Measurements from ENCODE around the gene CTU2.

Gene CTU2

GRCh38 chr16:88743693-88744576, 37.6 kb downstream of the CTU2 start:
- peaks cover 29% of the 10 kb centered on the region for H3K36me3 ChIP-seq (ENCODE audit: control insufficient read depth, insufficient read depth, low read length)
- peaks cover 37% of the 10 kb centered on the region for H3K4me1 ChIP-seq (ENCODE audit: control insufficient read depth, insufficient read depth, low read length, poor library complexity, severe bottlenecking)
- H3K4me3 ChIP-seq (ENCODE audit: insufficient read depth, low read depth, low read length, poor library complexity, severe bottlenecking): no peak overlapping the region
- H3K27ac ChIP-seq (ENCODE audit: insufficient read depth, low read length, poor library complexity, severe bottlenecking): no peak overlapping the region
- no peaks in the 10 kb centered on the region for H3K27me3 ChIP-seq (replicated peaks; ENCODE audit: control insufficient read depth, insufficient read depth, low read length, poor library complexity, severe bottlenecking)
- no peaks in the 10 kb centered on the region for H3K9me3 ChIP-seq (ENCODE audit: control insufficient read depth, low read length)
- DNase-seq: peak; percentile 50 to 66 (median 57)

GRCh38 chr16:88744577-88745521, 38.5 kb downstream of the CTU2 start:
- Histone ChIP-seq H3K4me3 (ENCODE audit: insufficient read depth, low read depth, low read length, poor library complexity, severe bottlenecking) (no peak overlapping the region), H3K27me3 (replicated peaks; ENCODE audit: control insufficient read depth, insufficient read depth, low read length, poor library complexity, severe bottlenecking) (no peaks in the 10 kb centered on the region), H3K4me1 (ENCODE audit: control insufficient read depth, insufficient read depth, low read length, poor library complexity, severe bottlenecking) (peaks cover 37% of the 10 kb centered on the region), H3K27ac (ENCODE audit: insufficient read depth, low read length, poor library complexity, severe bottlenecking) (peak overlapping the region; percentile 63), H3K9me3 (ENCODE audit: control insufficient read depth, low read length) (no peaks in the 10 kb centered on the region), H3K36me3 (ENCODE audit: control insufficient read depth, insufficient read depth, low read length) (peaks cover 29% of the 10 kb centered on the region)
- no peak for DNase-seq

GRCh38 chr16:88746506-88746905, 40.2 kb downstream of the CTU2 start:
- peak overlapping the region; percentile 63 for H3K27ac ChIP-seq (ENCODE audit: insufficient read depth, low read length, poor library complexity, severe bottlenecking)
- DNase-seq: no peak
- H3K9me3 ChIP-seq (ENCODE audit: control insufficient read depth, low read length): no peaks in the 10 kb centered on the region

GRCh38 chr16:88747588-88748301, 41.4 kb downstream of the CTU2 start:
- no peaks in the 10 kb centered on the region for H3K9me3 ChIP-seq (ENCODE audit: control insufficient read depth, low read length)
- H3K27me3 ChIP-seq (replicated peaks; ENCODE audit: control insufficient read depth, insufficient read depth, low read length, poor library complexity, severe bottlenecking): no peaks in the 10 kb centered on the region
- H3K4me1 ChIP-seq (ENCODE audit: control insufficient read depth, insufficient read depth, low read length, poor library complexity, severe bottlenecking): peaks cover 37% of the 10 kb centered on the region
- no peak overlapping the region for H3K27ac ChIP-seq (ENCODE audit: insufficient read depth, low read length, poor library complexity, severe bottlenecking)
- H3K4me3 ChIP-seq (ENCODE audit: insufficient read depth, low read depth, low read length, poor library complexity, severe bottlenecking): no peak overlapping the region
- DNase-seq: peak in 1 of 3 donors; percentile 21
- H3K36me3 ChIP-seq (ENCODE audit: control insufficient read depth, insufficient read depth, low read length): peaks cover 17% of the 10 kb centered on the region

More at GRCh38 chr16:88746506-88746905, 40.2 kb downstream of the CTU2 start:
- no peaks in the 10 kb centered on the region for H3K27me3 ChIP-seq (replicated peaks; ENCODE audit: control insufficient read depth, insufficient read depth, low read length, poor library complexity, severe bottlenecking)
- no peak overlapping the region for H3K4me3 ChIP-seq (ENCODE audit: insufficient read depth, low read depth, low read length, poor library complexity, severe bottlenecking)
- peaks cover 37% of the 10 kb centered on the region for H3K4me1 ChIP-seq (ENCODE audit: control insufficient read depth, insufficient read depth, low read length, poor library complexity, severe bottlenecking)
- H3K36me3 ChIP-seq (ENCODE audit: control insufficient read depth, insufficient read depth, low read length): peaks cover 21% of the 10 kb centered on the region

GRCh38 chr16:88748364-88748763, 42.1 kb downstream of the CTU2 start:
- no peaks in the 10 kb centered on the region for H3K27me3 ChIP-seq (replicated peaks; ENCODE audit: control insufficient read depth, insufficient read depth, low read length, poor library complexity, severe bottlenecking)
- no peak overlapping the region for H3K27ac ChIP-seq (ENCODE audit: insufficient read depth, low read length, poor library complexity, severe bottlenecking)
- no peaks in the 10 kb centered on the region for H3K9me3 ChIP-seq (ENCODE audit: control insufficient read depth, low read length)
- H3K4me1 ChIP-seq (ENCODE audit: control insufficient read depth, insufficient read depth, low read length, poor library complexity, severe bottlenecking): peaks cover 32% of the 10 kb centered on the region
- H3K4me3 ChIP-seq (ENCODE audit: insufficient read depth, low read depth, low read length, poor library complexity, severe bottlenecking): no peak overlapping the region
- DNase-seq: no peak
- peaks cover 16% of the 10 kb centered on the region for H3K36me3 ChIP-seq (ENCODE audit: control insufficient read depth, insufficient read depth, low read length)

- Histone ChIP-seq H3K27ac (ENCODE audit: insufficient read depth, low read length, poor library complexity, severe bottlenecking) (no peak overlapping the region), H3K9me3 (ENCODE audit: control insufficient read depth, low read length) (no peaks in the 10 kb centered on the region), H3K27me3 (replicated peaks; ENCODE audit: control insufficient read depth, insufficient read depth, low read length, poor library complexity, severe bottlenecking) (no peaks in the 10 kb centered on the region), H3K4me3 (ENCODE audit: insufficient read depth, low read depth, low read length, poor library complexity, severe bottlenecking) (no peak overlapping the region), H3K36me3 (ENCODE audit: control insufficient read depth, insufficient read depth, low read length) (peaks cover 21% of the 10 kb centered on the region), H3K4me1 (ENCODE audit: control insufficient read depth, insufficient read depth, low read length, poor library complexity, severe bottlenecking) (peaks cover 22% of the 10 kb centered on the region)
- no peak for DNase-seq
Observed at GRCh38 chr16:88749358-88749757, 43.1 kb downstream of the CTU2 start.

GRCh38 chr16:88750854-88751253, 44.6 kb downstream of the CTU2 start:
- H3K36me3 ChIP-seq (ENCODE audit: control insufficient read depth, insufficient read depth, low read length): peaks cover 21% of the 10 kb centered on the region

GRCh38 chr16:88752386-88753002, 46.2 kb downstream of the CTU2 start:
- Histone ChIP-seq H3K27me3 (replicated peaks; ENCODE audit: control insufficient read depth, insufficient read depth, low read length, poor library complexity, severe bottlenecking) (no peaks in the 10 kb centered on the region), H3K4me3 (ENCODE audit: insufficient read depth, low read depth, low read length, poor library complexity, severe bottlenecking) (no peak overlapping the region), H3K4me1 (ENCODE audit: control insufficient read depth, insufficient read depth, low read length, poor library complexity, severe bottlenecking) (peaks cover under 1% of the 10 kb centered on the region), H3K36me3 (ENCODE audit: control insufficient read depth, insufficient read depth, low read length) (peaks cover 21% of the 10 kb centered on the region), H3K27ac (ENCODE audit: insufficient read depth, low read length, poor library complexity, severe bottlenecking) (no peak overlapping the region), H3K9me3 (ENCODE audit: control insufficient read depth, low read length) (no peaks in the 10 kb centered on the region)
- no peak for DNase-seq

More at GRCh38 chr16:88750854-88751253, 44.6 kb downstream of the CTU2 start:
- Histone ChIP-seq H3K4me3 (ENCODE audit: insufficient read depth, low read depth, low read length, poor library complexity, severe bottlenecking) (no peak overlapping the region), H3K9me3 (ENCODE audit: control insufficient read depth, low read length) (no peaks in the 10 kb centered on the region), H3K4me1 (ENCODE audit: control insufficient read depth, insufficient read depth, low read length, poor library complexity, severe bottlenecking) (peaks cover 8% of the 10 kb centered on the region), H3K27ac (ENCODE audit: insufficient read depth, low read length, poor library complexity, severe bottlenecking) (no peak overlapping the region), H3K27me3 (replicated peaks; ENCODE audit: control insufficient read depth, insufficient read depth, low read length, poor library complexity, severe bottlenecking) (no peaks in the 10 kb centered on the region)
- DNase-seq: no peak

- Histone ChIP-seq H3K36me3 (ENCODE audit: control insufficient read depth, insufficient read depth, low read length) (peaks cover 21% of the 10 kb centered on the region), H3K4me1 (ENCODE audit: control insufficient read depth, insufficient read depth, low read length, poor library complexity, severe bottlenecking) (peaks cover 7% of the 10 kb centered on the region), H3K27ac (ENCODE audit: insufficient read depth, low read length, poor library complexity, severe bottlenecking) (no peak overlapping the region), H3K4me3 (ENCODE audit: insufficient read depth, low read depth, low read length, poor library complexity, severe bottlenecking) (no peak overlapping the region), H3K27me3 (replicated peaks; ENCODE audit: control insufficient read depth, insufficient read depth, low read length, poor library complexity, severe bottlenecking) (no peaks in the 10 kb centered on the region), H3K9me3 (ENCODE audit: control insufficient read depth, low read length) (no peaks in the 10 kb centered on the region)
- no peak for DNase-seq
Observed at GRCh38 chr16:88753191-88753590, 46.9 kb downstream of the CTU2 start.

Data from effector memory CD4-positive, alpha-beta T cell (primary cell).